GM18502 (cell line): Measurements from ENCODE around the gene COG5.
"Not testable (repeated sequence)": the region's sequence is repeated elsewhere in the genome, so short reads cannot be mapped to it uniquely, and the experiment has no call there.

Experiments used
- ATAC-seq: cut with Tn5 transposase; IDR thresholded peaks from one replicate; pipeline ENCODE4 v1.9.1; 2021; ENCODE audit warnings: mild to moderate bottlenecking; ENCODE audit not compliant: unreplicated experiment, poor library complexity

Gene COG5

DNA sequence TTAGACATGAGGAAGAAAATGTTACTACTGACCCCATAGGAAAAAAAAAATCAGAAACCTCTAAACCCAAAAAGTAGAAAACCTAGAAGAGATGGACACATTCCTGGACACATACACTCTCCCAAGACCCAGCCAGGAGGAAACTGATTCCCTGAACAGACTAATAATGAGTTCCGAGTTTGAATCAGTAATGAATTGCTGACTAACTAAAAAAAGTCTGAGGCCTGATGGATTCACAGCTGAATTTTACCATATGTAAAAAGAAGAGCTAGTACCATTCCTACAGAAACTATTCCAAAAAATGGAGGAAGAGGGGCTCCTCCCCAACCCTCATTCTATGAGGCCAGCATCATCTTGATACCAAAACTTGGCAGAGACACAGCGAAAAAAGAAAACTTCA lies 319.1 kb downstream of the COG5 start:
- no peak for ATAC-seq

DNA sequence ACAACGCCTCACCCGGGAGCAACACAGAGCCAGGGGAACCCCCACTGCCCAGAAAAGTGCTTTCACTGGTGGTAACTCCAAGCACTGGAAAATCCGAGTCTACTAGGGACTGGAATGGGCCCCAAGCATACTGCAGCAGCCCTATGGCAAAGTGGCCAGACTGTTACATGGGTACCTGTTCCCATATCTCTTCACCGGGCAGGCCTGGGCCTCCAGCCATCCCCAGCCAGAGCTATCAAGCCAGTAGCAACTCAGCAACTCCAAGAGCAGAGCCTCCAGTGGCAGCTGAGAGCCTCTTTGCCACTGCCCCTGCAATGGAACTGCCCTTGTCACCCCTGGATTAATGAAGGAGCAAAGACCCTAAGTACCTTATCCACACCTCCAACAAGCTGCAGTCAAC lies 321.5 kb downstream of the COG5 start:
- no peak for ATAC-seq

DNA sequence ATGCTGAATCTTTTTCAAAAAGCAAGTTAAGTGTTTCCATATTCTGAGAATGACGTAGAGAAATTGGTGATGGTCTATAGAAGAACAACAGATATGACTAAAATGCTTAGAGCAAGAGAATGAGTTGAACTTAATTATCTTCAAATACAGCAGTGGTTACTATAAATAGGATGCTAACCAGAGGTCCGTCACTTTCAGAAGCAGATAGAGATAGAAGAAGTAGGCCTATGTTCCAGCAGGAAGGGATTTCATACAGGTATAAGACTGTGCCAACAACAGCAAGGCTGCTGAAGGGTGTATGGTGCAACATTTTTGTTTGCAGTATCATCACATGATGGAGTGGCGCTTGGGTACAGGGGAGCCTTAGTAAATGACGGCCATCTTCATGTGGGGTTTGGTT lies 326.3 kb downstream of the COG5 start:
- no peak for ATAC-seq

DNA sequence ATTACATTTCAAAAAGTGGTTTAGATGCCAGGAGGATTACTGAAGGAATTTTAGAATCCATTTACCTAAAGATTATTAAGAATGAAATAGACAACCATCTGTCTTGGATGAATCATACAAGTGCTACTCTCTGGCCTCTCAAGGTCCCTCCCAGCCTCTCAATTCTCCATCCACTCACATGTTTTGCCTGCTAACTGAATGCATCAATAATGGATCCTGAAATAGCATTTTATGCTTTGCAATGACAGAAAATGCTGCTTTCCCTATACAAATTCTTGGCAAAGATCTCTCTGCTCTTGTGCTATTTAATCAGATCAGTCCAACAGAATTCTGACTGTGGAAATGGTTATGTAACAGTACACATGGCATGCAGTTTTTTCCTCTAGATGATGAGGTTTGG lies 326.9 kb downstream of the COG5 start:
- ATAC-seq: no peak

DNA sequence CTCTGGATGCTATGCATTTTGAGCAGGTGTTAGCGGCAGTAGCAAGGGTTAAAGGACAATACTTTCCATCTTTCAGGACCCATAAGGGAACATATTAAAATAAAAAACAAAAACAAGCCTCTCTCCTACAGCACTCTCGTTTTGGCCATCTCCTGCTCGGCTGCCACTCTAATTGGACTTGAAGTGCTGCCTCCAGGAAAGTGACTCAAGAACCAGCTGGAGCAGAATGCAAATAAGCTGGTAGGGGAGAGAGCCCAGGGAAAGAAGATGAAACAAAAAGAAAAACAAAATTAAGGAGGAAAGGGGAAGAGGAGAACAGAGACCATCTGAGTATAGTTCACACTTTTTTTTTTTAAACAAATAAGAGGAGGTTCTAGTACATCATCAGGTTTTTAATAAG lies 329.3 kb downstream of the COG5 start:
- no peak for ATAC-seq

DNA sequence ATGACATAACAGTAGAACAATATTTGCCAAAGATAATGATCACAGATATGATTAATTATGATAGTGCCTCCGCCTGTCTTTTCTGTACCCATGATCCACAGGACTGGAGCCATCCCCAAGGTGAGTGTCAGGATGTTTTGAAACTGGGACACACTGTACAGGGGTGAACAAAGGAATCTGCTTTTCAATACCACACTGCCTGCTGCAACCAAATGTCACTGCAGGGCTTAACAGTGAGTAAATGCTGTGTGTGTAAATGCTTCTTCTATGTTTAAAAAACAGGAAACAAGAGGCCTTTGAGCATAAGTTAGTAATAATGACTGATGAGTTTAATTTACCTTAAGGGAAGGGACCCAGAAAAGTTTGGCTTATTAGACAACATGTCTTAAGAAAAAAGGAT lies 329.7 kb downstream of the COG5 start:
- ATAC-seq: no peak

DNA sequence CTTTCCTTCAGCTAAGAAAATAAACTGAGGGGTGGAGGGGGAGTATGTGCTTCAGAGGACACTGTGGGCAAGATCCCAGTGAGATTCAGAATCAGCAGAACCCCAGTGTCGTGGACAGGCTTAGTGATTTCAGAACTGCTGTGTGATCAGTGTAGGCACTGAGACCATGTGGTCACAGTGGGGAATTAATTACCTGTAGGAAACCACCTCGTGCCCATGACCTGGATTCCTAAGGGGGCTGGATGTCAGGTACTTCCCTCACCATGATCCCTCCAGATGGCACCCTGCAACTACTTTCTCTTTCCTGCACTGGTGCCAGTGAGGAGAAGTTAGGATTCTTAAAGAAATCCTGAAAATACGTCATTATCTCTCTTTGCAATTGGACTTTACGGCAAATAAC lies 330.5 kb downstream of the COG5 start:
- no peak for ATAC-seq

DNA sequence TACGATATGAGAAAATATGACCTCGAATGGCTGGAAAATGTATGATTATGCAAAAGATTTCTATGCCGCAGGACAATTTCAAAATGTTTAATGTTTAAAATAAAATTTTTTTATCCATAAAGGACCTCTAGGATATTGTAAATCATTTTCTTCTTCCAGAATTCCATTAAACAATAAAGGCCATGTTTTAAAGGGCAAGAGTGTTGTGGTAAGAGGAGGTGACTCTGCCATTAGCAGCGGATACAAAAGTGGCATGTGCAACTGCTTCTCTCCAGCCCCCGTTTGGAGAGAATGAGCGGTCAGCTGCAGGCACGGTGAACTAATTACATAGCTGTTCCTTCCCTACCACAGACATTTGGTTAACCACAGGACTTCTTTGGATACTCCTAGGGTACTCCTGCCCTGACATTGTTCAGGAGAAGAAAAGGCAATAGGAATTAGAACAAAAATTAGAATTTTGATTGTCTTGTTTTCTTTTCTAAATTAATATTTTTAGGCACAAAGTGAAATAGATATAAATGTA lies 331.1 kb downstream of the COG5 start:
- ATAC-seq: no peak

DNA sequence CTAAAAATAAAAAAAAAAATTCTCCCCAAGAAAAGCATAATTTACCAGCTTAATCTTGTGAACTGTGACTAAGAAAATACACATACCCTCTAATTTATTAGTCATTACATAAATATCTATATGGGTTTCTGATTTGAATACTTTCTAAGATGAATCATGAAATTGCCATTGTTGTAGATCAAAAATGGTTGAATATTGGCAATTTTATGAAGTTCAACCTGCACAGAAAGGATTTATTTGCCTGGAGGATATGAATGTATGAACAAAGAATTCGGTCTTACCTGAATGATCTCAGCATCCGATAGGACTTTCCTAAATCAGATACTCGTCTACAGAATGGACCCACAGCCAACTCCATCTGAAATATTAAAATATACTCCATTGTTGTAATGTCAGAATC lies 333.4 kb downstream of the COG5 start:
- no peak for ATAC-seq

DNA sequence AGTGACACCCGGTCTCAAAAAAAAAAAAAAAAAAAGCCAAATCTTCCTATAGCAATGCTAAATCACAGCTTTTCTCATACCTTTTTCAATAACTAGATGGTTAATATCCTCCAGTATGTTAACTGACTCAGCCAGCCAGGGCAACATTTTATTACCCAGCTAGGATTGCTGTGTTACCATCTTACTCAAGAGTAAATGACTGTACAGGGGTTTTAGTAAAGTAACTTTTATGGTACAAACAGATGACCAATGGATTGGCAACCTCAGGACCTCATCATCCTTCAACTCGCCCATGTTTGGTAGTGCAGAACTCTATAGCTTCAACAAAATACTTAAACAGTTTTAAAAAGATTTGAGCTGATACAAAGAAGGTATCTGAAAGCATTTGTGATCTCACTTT lies 335.4 kb downstream of the COG5 start:
- no peak for ATAC-seq

DNA sequence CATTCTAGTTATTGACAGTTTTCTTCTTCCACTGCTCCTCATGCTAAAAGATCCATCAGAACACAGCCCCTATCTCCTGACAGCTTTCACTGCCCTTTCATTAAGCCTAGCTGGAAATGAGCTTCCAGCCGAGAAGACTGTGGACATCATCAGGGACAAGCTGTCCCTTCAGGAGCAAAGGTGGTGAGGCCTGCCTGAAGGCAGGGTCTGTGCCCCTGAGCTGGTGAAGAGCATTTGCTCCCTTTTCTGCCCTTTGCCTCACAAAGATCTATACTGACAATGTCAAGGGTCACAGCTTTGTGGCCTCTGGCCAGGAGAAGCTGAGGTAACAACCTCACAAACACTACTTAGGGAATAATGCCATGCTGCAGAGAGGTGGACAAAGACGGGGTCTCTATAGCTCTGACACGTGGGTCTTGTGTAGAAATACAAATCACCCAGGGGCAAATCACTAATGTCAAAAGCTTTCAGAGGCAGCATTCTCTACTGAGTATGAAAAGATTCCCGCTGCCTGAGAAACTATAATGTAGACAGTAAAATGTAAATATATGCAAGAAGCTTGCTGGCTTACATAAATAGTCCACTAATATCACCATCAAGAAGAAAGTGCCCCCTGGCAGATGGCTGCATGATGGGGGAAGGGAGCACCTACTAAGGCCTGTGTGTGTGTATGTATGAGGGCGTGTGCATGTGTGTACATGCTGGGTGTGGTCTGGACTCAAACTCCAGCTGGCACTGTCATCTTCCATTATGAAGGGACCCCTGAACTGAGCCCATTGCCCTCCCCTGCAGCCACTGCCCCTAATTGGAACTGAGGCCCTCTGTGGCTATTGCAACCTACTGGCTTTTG lies 339.1 kb downstream of the COG5 start:
- ATAC-seq: no peak

DNA sequence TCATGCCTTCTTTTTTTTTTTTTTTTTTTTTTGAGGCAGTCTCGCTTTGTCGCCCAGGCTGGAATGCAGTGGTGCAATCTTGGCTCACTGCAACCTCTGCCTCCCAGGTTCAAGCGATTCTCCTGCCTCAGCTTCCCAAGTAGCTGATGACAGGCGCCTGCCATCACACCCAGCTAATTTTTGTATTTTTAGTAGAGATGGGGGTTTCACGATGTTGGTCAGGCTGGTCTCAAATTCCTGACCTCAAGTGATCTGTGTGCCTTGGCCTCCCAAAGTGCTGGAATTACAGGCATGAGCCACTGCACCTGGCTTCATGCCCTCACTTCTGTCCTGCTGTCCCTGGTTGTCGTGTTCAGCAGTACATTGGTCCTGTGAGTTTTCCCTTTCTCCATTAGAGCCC lies 342.9 kb downstream of the COG5 start:
- ATAC-seq: not testable (repeated sequence)

DNA sequence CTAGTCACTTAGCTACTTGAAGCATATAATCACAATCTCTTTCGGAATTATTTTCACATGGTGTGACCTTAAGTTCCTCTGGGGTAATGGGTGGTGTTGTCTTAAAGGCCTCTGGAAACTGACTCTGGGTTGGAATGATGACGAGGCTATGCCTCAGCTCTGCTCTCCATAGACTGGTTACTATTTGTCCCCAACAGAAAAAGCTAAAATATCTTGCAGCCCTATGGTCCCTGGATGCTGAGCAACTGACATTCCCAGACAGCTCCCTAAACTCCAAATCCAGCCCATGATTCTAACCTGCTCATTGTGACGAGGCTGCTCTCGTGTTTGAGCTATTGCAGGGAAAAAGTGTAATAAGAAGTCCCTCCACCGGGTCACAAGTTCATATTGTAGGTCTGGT lies 343.4 kb downstream of the COG5 start:
- ATAC-seq: no peak

DNA sequence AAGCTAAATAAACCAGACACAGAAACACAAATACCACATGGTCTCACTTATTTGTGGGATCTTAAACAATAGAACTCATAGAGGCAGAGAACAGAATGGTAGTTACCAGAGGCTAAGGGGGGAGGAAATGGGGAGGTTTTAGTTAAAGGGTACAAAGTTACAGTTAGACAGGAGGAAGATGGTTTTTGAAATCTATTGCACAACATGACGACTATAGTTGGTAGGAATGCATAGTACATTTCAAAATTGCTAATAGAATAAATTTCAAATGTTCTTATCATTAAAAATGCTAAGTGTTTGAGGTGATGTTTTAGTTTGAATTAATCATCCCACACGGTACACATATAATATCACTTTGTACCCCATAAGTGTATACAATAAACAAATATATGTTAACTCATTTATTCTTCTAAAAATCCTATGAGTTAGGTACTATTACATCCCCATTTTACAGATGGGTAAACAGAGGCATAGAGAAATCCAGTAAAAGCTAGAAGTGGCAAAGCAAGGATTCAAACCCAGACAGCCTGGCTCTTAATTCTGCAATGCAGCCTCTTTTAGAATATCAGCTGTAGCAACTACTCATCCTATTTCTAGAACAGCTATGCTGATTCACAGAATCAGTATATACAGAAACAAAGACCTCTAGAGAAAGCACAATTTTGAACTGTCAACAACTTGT lies 344.0 kb downstream of the COG5 start:
- ATAC-seq: no peak

DNA sequence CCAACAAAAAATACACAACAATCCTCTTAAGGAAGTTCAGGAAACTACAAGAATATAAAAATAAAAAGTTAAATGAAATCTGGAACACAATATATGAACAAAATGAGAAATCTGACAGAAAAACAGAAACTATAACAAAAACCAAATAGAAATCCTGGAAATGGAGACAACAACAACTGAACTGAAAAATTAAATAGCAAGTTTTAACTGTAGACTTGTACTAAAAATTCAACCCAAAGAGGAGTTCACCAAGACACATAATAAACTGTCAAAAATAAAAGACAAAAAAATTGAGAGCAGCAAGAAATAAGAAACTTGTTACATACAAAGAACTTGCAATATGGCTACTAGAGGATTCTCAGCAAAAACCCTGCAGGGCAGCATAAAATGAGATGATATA lies 349.8 kb downstream of the COG5 start:
- ATAC-seq: no peak

DNA sequence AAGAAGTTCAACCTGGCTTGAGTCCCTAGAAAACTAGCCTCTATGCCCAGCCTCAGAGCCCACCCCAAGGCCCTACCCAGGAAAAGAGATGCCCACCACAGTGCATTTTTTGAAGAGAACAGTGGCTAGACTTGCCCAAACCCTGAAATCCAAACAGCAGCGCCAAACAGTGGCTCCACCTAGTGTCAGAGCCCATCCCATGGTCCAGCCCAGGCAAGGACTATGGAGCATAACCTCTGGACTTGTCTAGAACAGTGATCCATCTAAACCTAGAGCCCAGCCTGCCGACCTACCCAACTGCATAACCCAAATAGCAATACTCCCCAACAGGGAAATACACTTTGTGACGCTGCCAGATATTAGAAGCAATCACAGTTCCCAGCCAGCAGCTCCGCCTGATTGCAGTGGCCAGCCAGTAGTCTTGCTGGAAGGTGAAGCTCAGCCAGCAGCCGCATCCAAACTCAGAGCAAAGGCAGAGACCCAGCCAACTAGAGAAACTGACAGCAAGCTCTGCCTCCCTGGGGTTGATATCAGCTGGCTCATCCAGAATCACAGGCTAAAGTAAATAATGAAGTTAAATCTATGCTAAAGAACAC lies 350.4 kb downstream of the COG5 start:
- no peak for ATAC-seq

DNA sequence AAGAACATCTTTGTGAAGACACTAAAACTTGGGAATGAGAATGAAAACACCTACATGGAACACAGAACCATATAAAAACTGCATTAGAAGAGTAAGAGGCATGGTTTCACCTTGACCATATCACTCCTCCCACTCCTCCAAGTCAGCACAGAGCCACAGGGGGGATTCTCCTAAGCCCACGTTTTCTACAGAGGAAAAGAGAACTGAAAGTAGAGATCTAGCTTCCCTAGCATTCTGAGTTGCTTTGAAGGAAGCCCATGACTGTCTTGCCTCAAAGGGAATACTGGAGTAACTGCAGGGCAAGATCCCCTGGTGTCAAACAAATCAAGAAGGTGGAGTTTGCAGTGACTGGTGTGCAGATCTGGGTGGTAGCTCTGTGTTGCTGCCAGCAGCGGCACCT lies 351.0 kb downstream of the COG5 start:
- ATAC-seq: no peak

DNA sequence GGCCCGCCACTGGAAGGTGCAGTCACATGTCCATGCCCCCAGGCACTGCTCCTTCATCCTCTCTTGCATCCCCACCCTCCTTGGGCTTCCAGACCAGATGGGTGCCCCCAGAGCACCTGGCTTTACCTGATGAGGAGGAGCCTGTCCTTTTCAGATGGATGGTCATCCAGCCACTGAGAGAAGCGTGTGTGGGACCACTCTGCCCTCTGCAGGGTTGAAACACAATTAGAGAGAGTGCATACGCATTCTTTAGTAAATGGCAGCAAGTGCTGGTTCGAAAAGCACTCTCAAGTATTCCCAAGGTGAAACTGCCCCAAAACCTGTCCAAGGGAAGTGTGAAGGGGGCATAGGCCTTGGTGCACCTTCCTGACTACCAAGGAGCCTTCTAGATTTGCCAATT lies 353.3 kb downstream of the COG5 start:
- ATAC-seq: no peak

DNA sequence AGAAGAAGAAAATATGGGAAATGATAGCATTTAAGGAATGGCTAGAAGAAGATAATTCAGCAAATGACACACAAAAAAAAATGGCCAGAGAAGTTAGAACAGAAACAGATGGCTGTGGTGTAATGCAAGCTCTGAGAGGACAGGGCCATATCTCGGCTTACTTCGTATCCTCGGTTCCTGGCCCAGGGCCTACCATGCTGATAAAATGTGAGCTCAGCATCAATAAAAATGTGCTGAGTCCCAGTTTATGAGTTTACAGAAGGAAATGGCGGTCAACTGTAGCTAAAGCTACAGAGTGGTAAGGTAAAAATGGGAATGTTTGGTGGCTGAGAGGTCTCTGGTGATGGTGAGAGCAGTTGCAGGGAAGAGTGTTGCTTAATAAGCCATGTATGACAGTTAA lies 354.2 kb downstream of the COG5 start:
- no peak for ATAC-seq

DNA sequence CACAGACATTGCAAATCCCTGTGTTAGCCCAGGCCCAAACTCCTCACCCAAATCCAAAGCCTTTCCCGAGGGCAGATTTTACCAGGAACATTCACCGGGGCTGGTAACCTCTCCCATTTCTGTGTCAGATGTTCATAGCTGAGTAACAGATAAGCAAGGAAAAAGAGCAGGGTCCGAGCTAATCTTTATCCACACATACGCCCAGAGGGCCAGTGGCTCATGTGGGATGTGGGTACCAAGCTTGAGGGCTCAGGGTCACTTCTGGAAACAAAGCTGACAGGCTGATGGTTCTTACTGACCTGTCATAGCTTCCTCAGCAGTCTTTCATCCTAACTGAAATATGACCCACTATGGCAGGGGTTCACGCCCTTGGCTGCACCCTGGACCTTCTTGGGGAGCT lies 355.2 kb downstream of the COG5 start:
- no peak for ATAC-seq

DNA sequence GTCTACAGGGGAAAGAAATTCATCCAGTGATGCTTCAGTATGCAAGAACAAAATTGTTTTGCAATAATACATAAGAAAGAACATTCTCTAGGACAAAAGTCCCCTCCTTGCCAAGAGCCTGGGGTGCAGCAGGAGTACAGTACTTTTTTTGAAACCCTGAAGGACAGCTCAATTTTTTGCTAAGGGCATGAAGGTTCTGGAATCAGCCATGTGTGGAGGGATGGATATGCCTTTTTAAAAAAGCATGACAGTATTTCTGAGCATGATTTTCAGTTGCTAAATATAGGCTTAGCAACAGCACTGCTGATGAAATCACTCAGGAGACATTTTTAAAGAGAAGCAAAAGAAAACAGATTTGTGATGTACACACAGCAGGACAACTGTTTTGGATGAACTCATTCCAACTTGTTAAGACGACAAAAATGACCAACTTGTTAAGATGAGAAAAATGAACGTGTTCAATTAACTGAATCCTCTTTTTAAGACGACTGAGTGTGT lies 355.6 kb downstream of the COG5 start:
- ATAC-seq: no peak
